Esophagus muscularis mucosa (tissue), 4 donors: ENCODE measurements around the gene REC114.
"Not testable (repeated sequence)": the region's sequence is repeated elsewhere in the genome, so short reads cannot be mapped to it uniquely, and the experiment has no call there.

Experiments
- CTCF ChIP-seq, 3 experiments: fragments of 200-600 bp in 2 of 3; fragments of 450-650 bp in 1 of 3; sonication (generic) in 2 of 3; IDR thresholded peaks; one replicate each; pipeline ENCODE4 v1.5.1; 2017 to 2019; ENCODE audit warnings: antibody characterized with exemption in 3 of 3, mild to moderate bottlenecking in 2 of 3, moderate library complexity in 1 of 3
- EP300 ChIP-seq: sonication (generic); formaldehyde crosslinking; IDR thresholded peaks from one replicate; pipeline ENCODE4 v1.6.1; 2017; ENCODE audit warnings: antibody characterized with exemption
- POLR2A ChIP-seq: fragments of 450-650 bp; IDR thresholded peaks from one replicate; pipeline ENCODE4 v1.6.1; 2017; ENCODE audit warnings: antibody characterized with exemption, moderate library complexity, mild to moderate bottlenecking, low read depth
- POLR2AphosphoS5 ChIP-seq, 2 donors: sonication (generic); formaldehyde crosslinking; IDR thresholded peaks; one replicate each; pipeline ENCODE4 v1.6.1; 2017; ENCODE audit warnings: antibody characterized with exemption in 2 of 2

- not testable (repeated sequence) for TF ChIP-seq POLR2A; CTCF (IDR thresholded peaks at IDR 0.05); EP300; POLR2AphosphoS5 (IDR thresholded peaks at IDR 0.05)
Observed at GRCh38 chr15:73449980-73450379, 7.0 kb downstream of the REC114 start.
